Stimulated activated CD4-positive, alpha-beta T cell treated with anti-CD3 and anti-CD28 coated beads, Interleukin-4, amount 100 ng/mL, for 1 hour (primary cell): ENCODE measurements around the gene TRAPPC10.
"Not testable (repeated sequence)": the region's sequence is repeated elsewhere in the genome, so short reads cannot be mapped to it uniquely, and the experiment has no call there.

Experiments
- DNase-seq: peaks from one replicate; pipeline ENCODE4 v3.0.0-alpha.2; 2020

The TRAPPC10 gene

DNA sequence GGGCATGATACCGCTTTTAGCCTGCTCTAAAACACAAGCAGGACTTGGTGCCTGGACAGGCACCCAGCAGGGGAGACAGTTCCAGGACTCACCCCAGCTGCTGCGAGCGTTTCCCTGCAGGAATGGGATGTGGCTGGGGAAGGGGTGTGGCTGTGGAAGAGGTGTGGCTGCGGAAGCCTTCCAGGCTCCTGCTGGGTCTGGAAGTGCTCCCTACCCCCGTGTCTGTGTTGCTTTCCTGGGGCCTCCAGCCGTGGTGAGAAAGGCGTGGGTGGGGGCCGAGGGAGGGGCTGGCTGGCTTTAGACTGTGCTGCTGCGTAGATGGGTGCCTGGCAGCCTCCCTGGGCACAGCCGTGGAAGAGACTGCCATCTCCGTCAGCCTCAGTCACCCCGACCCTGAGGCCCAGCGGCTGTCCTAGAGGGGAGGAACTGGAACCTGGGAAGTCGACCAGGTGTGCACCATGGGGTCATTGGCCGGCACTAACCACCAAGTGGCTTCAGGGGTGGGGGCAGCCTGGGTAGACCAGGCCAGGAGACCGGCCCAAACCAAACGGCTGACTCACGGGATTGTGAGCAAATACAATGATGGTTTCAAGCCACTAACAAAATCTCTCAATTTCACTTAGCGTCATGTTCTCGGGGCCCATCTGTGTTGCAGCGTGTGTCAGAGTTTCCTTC is 141.2 kb downstream of the TRAPPC10 start:
- not testable (repeated sequence) for DNase-seq

DNA sequence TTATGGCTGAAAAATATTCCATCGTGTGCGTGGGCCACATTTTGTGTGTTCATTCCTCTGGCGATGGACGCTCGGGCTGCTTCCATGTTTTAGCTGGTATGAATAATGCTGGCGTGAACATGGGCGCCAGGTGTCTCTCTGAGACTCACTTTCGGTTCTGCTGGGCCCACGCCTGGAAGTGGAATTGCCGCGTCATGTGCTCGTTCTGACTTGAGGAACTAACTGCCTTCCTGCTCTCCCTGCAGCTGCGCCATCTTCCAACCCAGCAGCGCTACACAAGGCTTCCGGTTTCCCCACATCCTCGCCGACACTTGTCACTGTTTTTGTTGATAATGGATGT is 141.8 kb downstream of the TRAPPC10 start:
- DNase-seq, result peak; percentile 54

DNA sequence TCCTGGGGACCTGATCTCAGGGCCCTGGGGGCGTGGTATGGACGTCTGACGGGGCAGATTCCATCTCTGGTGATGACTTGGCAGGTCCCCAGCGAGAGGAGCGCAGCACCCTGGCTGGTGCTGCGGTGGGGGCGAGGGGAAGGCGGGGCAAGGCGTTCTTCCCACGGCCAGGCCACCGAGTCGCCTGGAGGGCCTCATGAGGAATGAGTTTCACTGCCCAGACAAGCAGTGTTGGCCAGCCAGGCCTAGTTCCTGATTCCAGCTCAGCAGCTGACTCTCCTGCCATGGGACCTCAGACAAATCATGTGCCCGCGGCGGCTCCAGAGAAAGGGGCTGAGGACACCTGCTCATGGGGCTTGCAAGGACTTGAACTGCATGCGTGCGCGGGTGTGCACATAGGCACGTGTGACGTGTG is 142.7 kb downstream of the TRAPPC10 start:
- not testable (repeated sequence) for DNase-seq

DNA sequence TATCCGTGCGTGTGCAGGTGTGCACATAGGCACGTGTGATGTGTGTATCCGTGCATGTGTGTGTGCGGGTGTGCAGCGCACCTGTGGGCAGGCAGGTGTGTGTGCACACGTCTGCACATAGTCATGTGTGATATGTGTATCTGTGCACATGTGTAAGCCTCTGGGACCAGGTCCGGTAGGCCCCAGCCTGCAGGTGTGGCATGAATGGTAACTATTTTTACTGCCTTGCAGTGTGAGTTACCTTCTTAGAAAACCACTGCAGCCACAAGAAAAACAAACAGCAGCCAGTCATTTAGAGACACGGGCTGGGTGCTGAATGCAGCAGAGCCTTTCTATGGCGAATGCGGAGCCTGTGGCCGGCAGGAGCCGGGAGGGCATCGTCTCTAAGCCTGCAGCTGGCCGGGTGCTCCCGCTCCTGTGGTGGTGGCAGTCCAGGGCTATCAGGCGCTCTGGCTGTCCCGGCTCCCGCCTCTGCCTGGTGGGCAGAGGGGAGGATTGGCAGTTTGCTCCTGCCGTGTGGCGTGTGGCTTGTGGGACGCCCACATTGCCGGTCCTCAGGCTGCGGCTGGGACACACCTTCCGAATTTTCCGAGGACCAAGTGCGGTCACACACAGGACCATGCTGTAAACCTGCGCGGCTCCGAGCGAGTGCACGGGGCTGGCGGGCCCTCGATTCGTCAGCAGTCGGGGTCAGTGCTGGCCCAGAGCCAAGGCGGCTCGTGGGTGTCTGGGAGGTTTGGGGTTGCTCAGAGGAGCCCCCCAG is 143.3 kb downstream of the TRAPPC10 start:
- DNase-seq, result not testable (repeated sequence)

DNA sequence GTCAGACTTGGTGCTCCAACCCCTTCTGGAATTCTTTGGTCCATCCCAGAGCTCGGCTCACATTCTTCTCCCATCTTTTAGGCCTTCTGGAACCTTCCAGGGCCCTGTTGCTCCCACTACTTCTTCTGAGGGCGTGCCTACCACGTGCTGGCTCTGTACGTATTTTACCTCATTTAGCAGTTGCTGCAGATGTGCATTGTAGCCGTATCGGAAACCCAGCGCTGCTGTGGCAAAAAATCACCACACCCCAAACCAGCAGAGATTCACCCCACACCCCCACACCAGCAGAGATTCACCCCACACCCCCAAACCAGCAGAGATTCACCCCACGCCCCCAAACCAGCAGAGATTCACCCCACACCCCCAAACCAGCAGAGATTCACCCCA is 143.9 kb downstream of the TRAPPC10 start:
- DNase-seq, result not testable (repeated sequence)
